Measurements from ENCODE around the gene KIFC1. TPM values are rescaled to one million over a fixed set of nuclear protein-coding genes. Genes with fewer than 3 reads are reported as not detected.
A peak's percentile ranks its signal among the peaks of the same experiment; 100 is the strongest.

Gene KIFC1
- total RNA-seq, 2 donors from 2014 or later, result 56.6 to 94.3 TPM

DNA sequence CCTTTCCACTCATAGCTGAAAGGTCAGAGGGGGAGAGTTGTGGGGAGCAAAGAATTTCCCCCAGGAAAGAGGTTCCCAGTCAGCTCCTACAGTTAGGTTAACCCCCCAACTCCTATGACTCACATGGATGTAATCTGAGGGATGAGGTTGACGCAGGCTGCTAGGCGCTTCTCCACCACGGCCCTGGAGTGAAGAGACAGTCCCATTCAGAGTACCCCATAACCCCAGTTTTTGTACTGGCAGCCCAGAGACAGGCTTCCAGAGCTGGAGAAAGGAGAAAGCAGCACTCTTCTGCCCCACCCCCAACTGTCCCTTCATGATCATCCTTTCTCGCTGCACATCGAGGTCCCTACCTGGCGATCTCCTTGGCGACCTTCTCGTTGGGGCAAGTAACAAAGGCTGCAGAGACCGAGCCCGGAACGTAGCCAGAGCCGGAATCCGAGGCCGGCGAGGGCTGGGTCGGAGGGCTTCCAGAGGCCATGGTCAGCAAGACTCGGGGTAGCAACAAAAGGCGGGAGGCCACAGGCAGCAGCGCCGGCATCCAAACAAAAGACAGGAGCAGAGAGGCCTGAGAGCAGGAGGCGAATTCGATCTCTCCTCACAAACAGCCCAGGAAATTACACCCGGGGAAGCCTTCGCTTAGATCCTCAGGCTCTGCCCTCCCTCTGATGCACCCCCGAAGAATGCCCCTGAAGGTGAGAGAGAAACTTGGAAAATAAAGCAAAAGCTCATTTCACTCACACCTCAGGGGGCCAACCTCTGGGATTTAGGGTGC lies 25.7 kb downstream of the KIFC1 start:
- Histone ChIP-seq H3K27ac (ENCODE audit: low read depth, low read length) (peak overlapping the region; percentile 85), H3K9ac (ENCODE audit: extremely low read depth, low read length, poor library complexity, severe bottlenecking) (peak overlapping the region; percentile 78), H3K4me3 (ENCODE audit: low read length) (peak overlapping the region; percentile 97), H3K27me3 (ENCODE audit: control insufficient read depth, insufficient read depth, low read length, poor library complexity, severe bottlenecking) (no peaks in the 10 kb centered on the region), H3K9me3 (ENCODE audit: control insufficient read depth, low read length) (no peaks in the 10 kb centered on the region), H3K4me1 (ENCODE audit: control insufficient read depth, insufficient read depth, low read length) (peaks cover 4% of the 10 kb centered on the region), H3K36me3 (ENCODE audit: control insufficient read depth, insufficient read depth, low read length) (peaks cover 43% of the 10 kb centered on the region)
- Mint-ChIP-seq H3K4me1 (peaks cover 42% of the 10 kb centered on the region), H3K4me3 (peak overlapping the region; percentile 97), H3K9me3 (no peaks in the 10 kb centered on the region), H3K27ac (peak overlapping the region; percentile 98), H3K36me3 (ENCODE audit: low read depth) (peaks cover 39% of the 10 kb centered on the region), H3K27me3 (ENCODE audit: insufficient read depth) (no peaks in the 10 kb centered on the region)
- WGBS, 2 experiments (ENCODE audit: insufficient coverage in 1 of 2, insufficient read length in 1 of 2), result 1% methylated on average over 18 to 25 of the region's 25 CpGs
- TF ChIP-seq, protein P1, sequence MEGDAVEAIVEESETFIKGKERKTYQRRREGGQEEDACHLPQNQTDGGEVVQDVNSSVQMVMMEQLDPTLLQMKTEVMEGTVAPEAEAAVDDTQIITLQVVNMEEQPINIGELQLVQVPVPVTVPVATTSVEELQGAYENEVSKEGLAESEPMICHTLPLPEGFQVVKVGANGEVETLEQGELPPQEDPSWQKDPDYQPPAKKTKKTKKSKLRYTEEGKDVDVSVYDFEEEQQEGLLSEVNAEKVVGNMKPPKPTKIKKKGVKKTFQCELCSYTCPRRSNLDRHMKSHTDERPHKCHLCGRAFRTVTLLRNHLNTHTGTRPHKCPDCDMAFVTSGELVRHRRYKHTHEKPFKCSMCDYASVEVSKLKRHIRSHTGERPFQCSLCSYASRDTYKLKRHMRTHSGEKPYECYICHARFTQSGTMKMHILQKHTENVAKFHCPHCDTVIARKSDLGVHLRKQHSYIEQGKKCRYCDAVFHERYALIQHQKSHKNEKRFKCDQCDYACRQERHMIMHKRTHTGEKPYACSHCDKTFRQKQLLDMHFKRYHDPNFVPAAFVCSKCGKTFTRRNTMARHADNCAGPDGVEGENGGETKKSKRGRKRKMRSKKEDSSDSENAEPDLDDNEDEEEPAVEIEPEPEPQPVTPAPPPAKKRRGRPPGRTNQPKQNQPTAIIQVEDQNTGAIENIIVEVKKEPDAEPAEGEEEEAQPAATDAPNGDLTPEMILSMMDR (conservative IDR thresholded peaks at IDR 0.05), result no peak
- no peak for DNase-seq

DNA sequence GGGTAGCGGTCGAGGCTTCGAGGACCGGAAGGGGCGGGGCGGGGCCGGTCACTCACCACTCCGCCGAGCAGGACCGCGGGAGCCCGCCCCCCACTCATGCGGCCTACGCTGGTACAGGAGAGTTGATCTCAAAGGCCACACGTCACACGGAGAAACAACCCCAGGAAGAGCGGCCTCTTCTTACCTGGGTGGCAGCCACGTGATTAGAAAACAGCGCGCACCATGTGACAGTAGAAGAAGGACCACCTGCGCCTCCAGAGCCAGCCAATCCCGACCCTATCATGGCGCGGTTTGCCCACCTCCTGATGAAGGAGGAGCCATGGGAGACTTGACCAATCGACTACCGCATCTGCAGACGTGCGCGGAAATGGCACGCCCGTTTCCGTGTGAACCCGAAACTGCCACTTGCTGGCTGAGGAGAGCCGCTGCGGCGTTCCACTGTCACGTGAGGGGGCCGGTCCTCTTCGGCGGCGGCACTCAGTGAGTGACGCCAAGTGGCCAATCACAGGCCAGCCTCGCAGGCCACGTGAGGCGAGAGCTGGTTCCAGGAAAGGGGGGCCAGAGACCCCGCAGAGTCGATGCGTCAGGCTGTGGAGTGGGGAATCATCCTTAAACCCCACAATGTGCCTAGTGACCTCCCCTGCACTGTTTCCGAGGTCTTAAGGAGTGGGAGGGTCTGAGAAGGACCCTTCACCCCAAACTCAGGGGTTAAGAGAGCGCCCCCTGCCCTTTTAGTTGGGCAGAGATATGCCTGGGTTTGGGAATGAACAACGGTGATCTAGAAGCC lies 26.5 kb downstream of the KIFC1 start, which contains the start of gene CUTA:
TSS of gene CUTA (minus strand) at position 205 of the 787 bp plus-strand sequence. CDS start at position 98, 107 bp downstream.
- Histone ChIP-seq H3K36me3 (ENCODE audit: control insufficient read depth, insufficient read depth, low read length) (peaks cover 37% of the 10 kb centered on the region), H3K27me3 (ENCODE audit: control insufficient read depth, insufficient read depth, low read length, poor library complexity, severe bottlenecking) (no peaks in the 10 kb centered on the region), H3K27ac (ENCODE audit: low read depth, low read length) (peak within 1 kb of the TSS; percentile 85), H3K9ac (ENCODE audit: extremely low read depth, low read length, poor library complexity, severe bottlenecking) (peak within 1 kb of the TSS; percentile 78), H3K4me3 (ENCODE audit: low read length) (peak within 1 kb of the TSS; percentile 97), H3K4me1 (ENCODE audit: control insufficient read depth, insufficient read depth, low read length) (peaks cover 4% of the 10 kb centered on the region), H3K9me3 (ENCODE audit: control insufficient read depth, low read length) (no peaks in the 10 kb centered on the region)
- TF ChIP-seq, protein P1 (conservative IDR thresholded peaks at IDR 0.05), result peak; percentile 78
- peaks cover 35% of the 10 kb centered on the region for H3K36me3 Mint-ChIP-seq (ENCODE audit: low read depth)
- H3K27ac Mint-ChIP-seq, result peak within 1 kb of the TSS; percentile 98
- DNase-seq, result peak; percentile 99
- H3K4me3 Mint-ChIP-seq, result peak within 1 kb of the TSS; percentile 97
- no peaks in the 10 kb centered on the region for H3K27me3 Mint-ChIP-seq (ENCODE audit: insufficient read depth)
- no peaks in the 10 kb centered on the region for H3K9me3 Mint-ChIP-seq
- WGBS, 2 experiments (ENCODE audit: insufficient coverage in 1 of 2, insufficient read length in 1 of 2), result 0 to 1% methylated on average over 23 to 51 of the region's 51 CpGs
- H3K4me1 Mint-ChIP-seq, result peaks cover 42% of the 10 kb centered on the region

DNA sequence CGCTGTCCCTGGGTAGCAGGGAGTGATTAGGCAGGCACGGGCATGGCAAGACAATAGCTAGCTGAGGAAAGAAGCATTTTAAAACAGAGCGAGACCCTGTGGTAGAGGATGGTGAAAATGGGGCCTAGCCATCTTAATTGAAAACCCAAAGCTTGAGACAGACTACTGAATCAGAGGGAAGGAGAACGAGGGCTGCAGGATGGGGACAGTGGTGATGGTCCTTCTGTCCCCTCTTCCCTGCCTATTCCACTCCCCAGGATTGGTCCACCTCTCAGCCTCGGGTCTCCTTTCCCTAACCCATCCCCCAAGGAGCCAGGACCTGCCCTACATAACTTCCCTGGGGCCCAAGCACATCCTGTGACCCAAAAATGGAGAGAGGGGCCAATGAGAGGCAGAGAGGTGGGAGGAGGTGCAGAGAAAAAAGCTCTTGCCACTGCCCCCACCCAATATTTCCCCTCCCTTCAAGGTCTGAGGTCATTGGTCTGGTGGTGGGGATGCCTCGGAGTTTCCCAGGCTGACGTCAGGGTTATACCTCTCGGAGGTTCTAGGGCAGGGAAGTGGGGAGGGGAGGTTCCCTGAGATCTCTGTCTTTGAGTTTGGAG lies 27.2 kb downstream of the KIFC1 start:
- H3K36me3 ChIP-seq (ENCODE audit: control insufficient read depth, insufficient read depth, low read length), result peaks cover 30% of the 10 kb centered on the region
- Mint-ChIP-seq H3K4me3 (peak overlapping the region; percentile 97), H3K36me3 (ENCODE audit: low read depth) (peaks cover 34% of the 10 kb centered on the region), H3K27ac (peak overlapping the region; percentile 98), H3K27me3 (ENCODE audit: insufficient read depth) (no peaks in the 10 kb centered on the region), H3K4me1 (peaks cover 42% of the 10 kb centered on the region), H3K9me3 (no peaks in the 10 kb centered on the region)
- H3K4me1 ChIP-seq (ENCODE audit: control insufficient read depth, insufficient read depth, low read length), result peaks cover 4% of the 10 kb centered on the region
- peak overlapping the region; percentile 9 for H3K9ac ChIP-seq (ENCODE audit: extremely low read depth, low read length, poor library complexity, severe bottlenecking)
- 33% methylated on average over 6 to 8 of the region's 8 CpGs for WGBS, 2 experiments (ENCODE audit: insufficient coverage in 1 of 2, insufficient read length in 1 of 2)
- peak overlapping the region; percentile 85 for H3K27ac ChIP-seq (ENCODE audit: low read depth, low read length)
- H3K27me3 ChIP-seq (ENCODE audit: control insufficient read depth, insufficient read depth, low read length, poor library complexity, severe bottlenecking), result no peaks in the 10 kb centered on the region
- H3K4me3 ChIP-seq (ENCODE audit: low read length), result peak overlapping the region; percentile 97
- TF ChIP-seq, protein P1 (conservative IDR thresholded peaks at IDR 0.05), result no peak
- H3K9me3 ChIP-seq (ENCODE audit: control insufficient read depth, low read length), result no peaks in the 10 kb centered on the region
- no peak for DNase-seq

Measured in endodermal cell (in vitro differentiated cells).